ENCODE results near the gene NFAM1. TPM values are rescaled to one million over a fixed set of nuclear protein-coding genes. Genes with fewer than 3 reads are reported as not detected.

Gene NFAM1
- total RNA-seq, 2 experiments from 2014 or later: 0.10 to 0.15 TPM

- Mint-ChIP-seq H3K27me3 (ENCODE audit: low read depth) (no peaks in the 10 kb centered on the region), H3K4me3 (no peak overlapping the region), H3K27ac (no peak overlapping the region), H3K9me3 (no peaks in the 10 kb centered on the region), H3K4me1 (ENCODE audit: low read depth) (no peaks in the 10 kb centered on the region), H3K36me3 (ENCODE audit: low read depth) (no peaks in the 10 kb centered on the region)
- CTCF ChIA-PET: no interaction called here
- DNase-seq: no peak
- intact Hi-C loops (cut with micrococcal nuclease): no loop called here
Observed at GRCh38 chr22:42452456-42452855, 20.3 kb upstream of the NFAM1 start.

GRCh38 chr22:42451499-42452145, 19.4 kb upstream of the NFAM1 start:
- CTCF ChIA-PET: interaction anchor here (1.4 kb wide), 1 partner anchor 14 kb away, joined by 3 read pairs; no protein-coding TSS in a partner anchor
- DNase-seq: no peak
- Mint-ChIP-seq H3K27me3 (ENCODE audit: low read depth) (no peaks in the 10 kb centered on the region), H3K36me3 (ENCODE audit: low read depth) (no peaks in the 10 kb centered on the region), H3K27ac (no peak overlapping the region), H3K4me1 (ENCODE audit: low read depth) (no peaks in the 10 kb centered on the region), H3K9me3 (no peaks in the 10 kb centered on the region), H3K4me3 (no peak overlapping the region)
- intact Hi-C loops (cut with micrococcal nuclease): no loop called here

- no peaks in the 10 kb centered on the region for H3K27me3 Mint-ChIP-seq (ENCODE audit: low read depth)
- no peak for DNase-seq
- CTCF ChIA-PET: interaction anchor here (1.4 kb wide), 1 partner anchor 13 kb away, joined by 3 read pairs; no protein-coding TSS in a partner anchor
- no peaks in the 10 kb centered on the region for H3K4me1 Mint-ChIP-seq (ENCODE audit: low read depth)
- no peaks in the 10 kb centered on the region for H3K9me3 Mint-ChIP-seq
- intact Hi-C loops (cut with micrococcal nuclease): no loop called here
- no peaks in the 10 kb centered on the region for H3K36me3 Mint-ChIP-seq (ENCODE audit: low read depth)
- H3K4me3 Mint-ChIP-seq: no peak overlapping the region
- no peak overlapping the region for H3K27ac Mint-ChIP-seq
Observed at GRCh38 chr22:42450862-42451261, 18.7 kb upstream of the NFAM1 start.

- no peak overlapping the region for H3K4me3 Mint-ChIP-seq
- no peak for DNase-seq
- intact Hi-C loops (cut with micrococcal nuclease): no loop called here
- H3K9me3 Mint-ChIP-seq: no peaks in the 10 kb centered on the region
- H3K27ac Mint-ChIP-seq: no peak overlapping the region
- H3K27me3 Mint-ChIP-seq (ENCODE audit: low read depth): no peaks in the 10 kb centered on the region
- H3K4me1 Mint-ChIP-seq (ENCODE audit: low read depth): peaks cover 22% of the 10 kb centered on the region
- no peaks in the 10 kb centered on the region for H3K36me3 Mint-ChIP-seq (ENCODE audit: low read depth)
- CTCF ChIA-PET: interaction anchor here (0.8 kb wide), 1 partner anchor 26 kb away, joined by 3 read pairs; no protein-coding TSS in a partner anchor
Observed at GRCh38 chr22:42446151-42446550, 13.9 kb upstream of the NFAM1 start.

GRCh38 chr22:42444077-42444904, 12.1 kb upstream of the NFAM1 start:
- peak overlapping the region; percentile 71 for H3K4me3 Mint-ChIP-seq
- peak overlapping the region; percentile 87 for H3K27ac Mint-ChIP-seq
- H3K36me3 Mint-ChIP-seq (ENCODE audit: low read depth): no peaks in the 10 kb centered on the region
- no peaks in the 10 kb centered on the region for H3K27me3 Mint-ChIP-seq (ENCODE audit: low read depth)
- intact Hi-C loops (cut with micrococcal nuclease): loop anchor here (1.0 to 5.0 kb wide), 9 partner anchors 29 to 747 kb away; partner anchors contain the start of genes MEI1, NAGA, NDUFA6 and PHETA2
- CTCF ChIA-PET: interaction anchor here (0.6 to 3.1 kb wide), 26 partner anchors 8 to 604 kb away, joined by 3 to 32 read pairs (median 3); partner anchors contain the start of genes NDUFA6 and SMDT1
- peak; percentile 92 for DNase-seq
- no peaks in the 10 kb centered on the region for H3K9me3 Mint-ChIP-seq
- peaks cover 32% of the 10 kb centered on the region for H3K4me1 Mint-ChIP-seq (ENCODE audit: low read depth)

- H3K4me3 Mint-ChIP-seq: peak overlapping the region; percentile 71
- peak overlapping the region; percentile 87 for H3K27ac Mint-ChIP-seq
- intact Hi-C loops (cut with micrococcal nuclease): loop anchor here (1.0 to 5.0 kb wide), 9 partner anchors 30 to 746 kb away; partner anchors contain the start of genes MEI1, NAGA, NDUFA6 and PHETA2
- H3K27me3 Mint-ChIP-seq (ENCODE audit: low read depth): no peaks in the 10 kb centered on the region
- peak; percentile 43 for DNase-seq
- H3K4me1 Mint-ChIP-seq (ENCODE audit: low read depth): peaks cover 37% of the 10 kb centered on the region
- H3K9me3 Mint-ChIP-seq: no peaks in the 10 kb centered on the region
- CTCF ChIA-PET: interaction anchor here (0.6 to 3.1 kb wide), 19 partner anchors 21 to 510 kb away, joined by 3 to 32 read pairs (median 4); partner anchors contain the start of genes NDUFA6 and SMDT1
- H3K36me3 Mint-ChIP-seq (ENCODE audit: low read depth): no peaks in the 10 kb centered on the region
Observed at GRCh38 chr22:42443240-42444076, 11.3 kb upstream of the NFAM1 start.

- no peak overlapping the region for H3K27ac Mint-ChIP-seq
- H3K4me1 Mint-ChIP-seq (ENCODE audit: low read depth): peaks cover 38% of the 10 kb centered on the region
- intact Hi-C loops (cut with micrococcal nuclease): loop anchor here (5.0 kb wide), 5 partner anchors 75 to 745 kb away; partner anchors contain the start of genes MEI1, NAGA, PHETA2 and SERHL2
- H3K4me3 Mint-ChIP-seq: no peak overlapping the region
- CTCF ChIA-PET: interaction anchor here (0.7 to 3.1 kb wide), 5 partner anchors 29 to 510 kb away, joined by 3 to 32 read pairs (median 7); partner anchors contain the start of gene NDUFA6
- DNase-seq: no peak
- no peaks in the 10 kb centered on the region for H3K27me3 Mint-ChIP-seq (ENCODE audit: low read depth)
- H3K36me3 Mint-ChIP-seq (ENCODE audit: low read depth): no peaks in the 10 kb centered on the region
- H3K9me3 Mint-ChIP-seq: no peaks in the 10 kb centered on the region
Observed at GRCh38 chr22:42442748-42443147, 10.5 kb upstream of the NFAM1 start.

GRCh38 chr22:42440728-42441127, 8.5 kb upstream of the NFAM1 start:
- intact Hi-C loops (cut with micrococcal nuclease): loop anchor here (5.0 kb wide), 5 partner anchors 73 to 743 kb away; partner anchors contain the start of genes MEI1, NAGA, PHETA2 and SERHL2

GRCh38 chr22:42439821-42440674, 7.8 kb upstream of the NFAM1 start:
- H3K4me1 Mint-ChIP-seq (ENCODE audit: low read depth): peaks cover 39% of the 10 kb centered on the region
- no peaks in the 10 kb centered on the region for H3K9me3 Mint-ChIP-seq
- no peaks in the 10 kb centered on the region for H3K27me3 Mint-ChIP-seq (ENCODE audit: low read depth)
- no peaks in the 10 kb centered on the region for H3K36me3 Mint-ChIP-seq (ENCODE audit: low read depth)
- H3K27ac Mint-ChIP-seq: peak overlapping the region; percentile 34
- CTCF ChIA-PET: no interaction called here
- H3K4me3 Mint-ChIP-seq: no peak overlapping the region
- DNase-seq: peak; percentile 39
- intact Hi-C loops (cut with micrococcal nuclease): loop anchor here (2.0 to 5.0 kb wide), 8 partner anchors 73 to 743 kb away; partner anchors contain the start of genes MEI1, NAGA, PHETA2 and SERHL2

More at GRCh38 chr22:42440728-42441127, 8.5 kb upstream of the NFAM1 start:
- CTCF ChIA-PET: no interaction called here
- Mint-ChIP-seq H3K4me1 (ENCODE audit: low read depth) (peaks cover 40% of the 10 kb centered on the region), H3K27me3 (ENCODE audit: low read depth) (no peaks in the 10 kb centered on the region), H3K36me3 (ENCODE audit: low read depth) (no peaks in the 10 kb centered on the region), H3K4me3 (no peak overlapping the region), H3K9me3 (no peaks in the 10 kb centered on the region), H3K27ac (no peak overlapping the region)
- no peak for DNase-seq

GRCh38 chr22:42439021-42439567, 6.9 kb upstream of the NFAM1 start:
- Mint-ChIP-seq H3K9me3 (no peaks in the 10 kb centered on the region), H3K4me1 (ENCODE audit: low read depth) (peaks cover 30% of the 10 kb centered on the region), H3K4me3 (no peak overlapping the region), H3K36me3 (ENCODE audit: low read depth) (no peaks in the 10 kb centered on the region), H3K27me3 (ENCODE audit: low read depth) (no peaks in the 10 kb centered on the region), H3K27ac (no peak overlapping the region)
- CTCF ChIA-PET: interaction anchor here (0.6 to 0.8 kb wide), 2 partner anchors 26 to 220 kb away, joined by 3 read pairs; no protein-coding TSS in a partner anchor
- intact Hi-C loops (cut with micrococcal nuclease): loop anchor here (2.0 to 5.0 kb wide), 3 partner anchors 137 to 257 kb away; no protein-coding TSS in a partner anchor
- DNase-seq: no peak

Measured in activated naive CD4-positive, alpha-beta T cell treated with anti-CD3 and anti-CD28 coated beads for 36 hours (primary cell).